ENCODE results near the gene GAS1.
A peak's percentile ranks its signal among the peaks of the same experiment; 100 is the strongest.

The GAS1 gene

GRCh38 chr9:86965636-86966395, 18.5 kb upstream of the GAS1 start:
- no peak for DNase-seq (ENCODE audit: low read depth)

- no peak for DNase-seq (ENCODE audit: low read depth)
Observed at GRCh38 chr9:86962692-86963091, 15.4 kb upstream of the GAS1 start.

- no peak for DNase-seq (ENCODE audit: low read depth)
Observed at GRCh38 chr9:86960938-86961337, 13.6 kb upstream of the GAS1 start.

GRCh38 chr9:86958203-86958602, 10.9 kb upstream of the GAS1 start:
- DNase-seq (ENCODE audit: low read depth): no peak

- no peak for DNase-seq (ENCODE audit: low read depth)
Observed at GRCh38 chr9:86955561-86955960, 8.3 kb upstream of the GAS1 start.

GRCh38 chr9:86955042-86955441, 7.7 kb upstream of the GAS1 start:
- DNase-seq (ENCODE audit: low read depth): no peak

GRCh38 chr9:86953181-86953580, 5.9 kb upstream of the GAS1 start:
- no peak for DNase-seq (ENCODE audit: low read depth)

GRCh38 chr9:86948074-86948929, 996 bp upstream of the GAS1 start:
- peak; percentile 81 for DNase-seq (ENCODE audit: low read depth)

GRCh38 chr9:86946201-86947145, 833 bp downstream of the GAS1 start:
- peak; percentile 68 for DNase-seq (ENCODE audit: low read depth)

GRCh38 chr9:86945728-86946200, 1.5 kb downstream of the GAS1 start:
- no peak for DNase-seq (ENCODE audit: low read depth)

GRCh38 chr9:86944796-86945727, 2.2 kb downstream of the GAS1 start:
- DNase-seq (ENCODE audit: low read depth): no peak

- DNase-seq (ENCODE audit: low read depth): no peak
Observed at GRCh38 chr9:86943201-86944113, 3.8 kb downstream of the GAS1 start.

GRCh38 chr9:86942281-86943200, 4.8 kb downstream of the GAS1 start:
- no peak for DNase-seq (ENCODE audit: low read depth)

GRCh38 chr9:86941197-86941596, 6.1 kb downstream of the GAS1 start:
- no peak for DNase-seq (ENCODE audit: low read depth)

- no peak for DNase-seq (ENCODE audit: low read depth)
Observed at GRCh38 chr9:86940774-86941173, 6.5 kb downstream of the GAS1 start.

- no peak for DNase-seq (ENCODE audit: low read depth)
Observed at GRCh38 chr9:86939891-86940290, 7.4 kb downstream of the GAS1 start.

GRCh38 chr9:86939321-86939720, 8.0 kb downstream of the GAS1 start:
- DNase-seq (ENCODE audit: low read depth): no peak

- DNase-seq (ENCODE audit: low read depth): no peak
Observed at GRCh38 chr9:86938780-86939179, 8.5 kb downstream of the GAS1 start.

- no peak for DNase-seq (ENCODE audit: low read depth)
Observed at GRCh38 chr9:86926145-86926544, 21.2 kb downstream of the GAS1 start.
